ENCODE results near the gene BIRC5.
"Not testable (repeated sequence)": the region's sequence is repeated elsewhere in the genome, so short reads cannot be mapped to it uniquely, and the experiment has no call there.

Gene BIRC5

DNA sequence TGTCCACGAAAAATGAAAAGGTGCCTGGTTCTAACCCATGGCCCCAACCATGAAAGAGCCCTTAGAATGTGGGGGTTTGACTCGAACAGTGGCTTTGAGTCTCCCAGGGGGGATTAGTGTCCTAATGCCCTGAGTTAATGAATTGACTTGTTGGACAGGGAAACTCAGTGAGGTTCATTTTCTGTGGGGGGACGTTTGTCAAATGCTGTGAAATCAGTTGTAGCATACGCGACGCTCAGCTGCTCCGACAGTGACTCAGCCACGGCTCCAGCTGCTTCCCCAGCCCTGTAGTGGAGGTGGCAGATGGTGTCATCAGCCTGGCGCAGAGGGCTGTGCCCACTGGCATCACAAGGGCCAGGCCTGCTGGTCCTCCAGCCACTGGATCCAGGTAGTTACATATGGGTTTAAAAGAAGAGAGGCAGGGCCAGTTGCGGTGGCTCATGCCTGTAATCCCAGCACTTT is 13.4 kb downstream of the BIRC5 start:
- H3K27ac Mint-ChIP-seq, result no peak overlapping the region
- DNase-seq (ENCODE audit: low spot score in 2 of 2) (no peak), ATAC-seq (no peak)
- H3K36me3 Mint-ChIP-seq, result peaks cover 22% of the 10 kb centered on the region
- no peaks in the 10 kb centered on the region for H3K9me3 Mint-ChIP-seq
- H3K4me1 Mint-ChIP-seq, result peaks cover 6% of the 10 kb centered on the region
- H3K4me3 Mint-ChIP-seq, result no peak overlapping the region

DNA sequence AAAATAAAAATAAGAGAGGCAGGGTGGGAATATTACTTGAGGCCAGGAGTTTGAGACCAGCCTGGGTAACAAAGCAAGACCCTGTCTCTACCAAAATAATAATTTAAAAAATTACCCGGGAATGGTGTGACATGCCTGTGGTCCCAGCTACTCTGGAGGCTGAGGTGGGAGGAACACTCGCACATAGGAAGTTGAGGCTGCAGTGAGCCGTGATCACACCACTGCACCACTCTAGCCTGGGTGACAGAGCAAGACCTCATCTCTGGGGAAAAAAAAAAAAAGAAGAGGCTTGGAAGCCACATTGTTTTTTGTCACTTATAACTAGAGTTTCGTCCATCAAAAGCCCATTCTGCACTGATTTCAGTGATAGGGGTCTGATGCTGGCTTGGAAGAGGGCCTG is 14.1 kb downstream of the BIRC5 start:
- H3K27ac Mint-ChIP-seq, result no peak overlapping the region
- peaks cover 22% of the 10 kb centered on the region for H3K36me3 Mint-ChIP-seq
- H3K4me1 Mint-ChIP-seq, result peaks cover 6% of the 10 kb centered on the region
- H3K9me3 Mint-ChIP-seq, result no peaks in the 10 kb centered on the region
- ATAC-seq, result no peak
- DNase-seq (ENCODE audit: low spot score in 2 of 2), result no peak
- H3K4me3 Mint-ChIP-seq, result no peak overlapping the region

GRCh38 chr17:78230252-78230962 is 16.4 kb downstream of the BIRC5 start:
- no peak for DNase-seq (ENCODE audit: low spot score in 2 of 2)
- Mint-ChIP-seq H3K4me3 (no peak overlapping the region), H3K36me3 (no peaks in the 10 kb centered on the region), H3K9me3 (no peaks in the 10 kb centered on the region), H3K4me1 (peaks cover 6% of the 10 kb centered on the region), H3K27ac (no peak overlapping the region)
- no peak for ATAC-seq

DNA sequence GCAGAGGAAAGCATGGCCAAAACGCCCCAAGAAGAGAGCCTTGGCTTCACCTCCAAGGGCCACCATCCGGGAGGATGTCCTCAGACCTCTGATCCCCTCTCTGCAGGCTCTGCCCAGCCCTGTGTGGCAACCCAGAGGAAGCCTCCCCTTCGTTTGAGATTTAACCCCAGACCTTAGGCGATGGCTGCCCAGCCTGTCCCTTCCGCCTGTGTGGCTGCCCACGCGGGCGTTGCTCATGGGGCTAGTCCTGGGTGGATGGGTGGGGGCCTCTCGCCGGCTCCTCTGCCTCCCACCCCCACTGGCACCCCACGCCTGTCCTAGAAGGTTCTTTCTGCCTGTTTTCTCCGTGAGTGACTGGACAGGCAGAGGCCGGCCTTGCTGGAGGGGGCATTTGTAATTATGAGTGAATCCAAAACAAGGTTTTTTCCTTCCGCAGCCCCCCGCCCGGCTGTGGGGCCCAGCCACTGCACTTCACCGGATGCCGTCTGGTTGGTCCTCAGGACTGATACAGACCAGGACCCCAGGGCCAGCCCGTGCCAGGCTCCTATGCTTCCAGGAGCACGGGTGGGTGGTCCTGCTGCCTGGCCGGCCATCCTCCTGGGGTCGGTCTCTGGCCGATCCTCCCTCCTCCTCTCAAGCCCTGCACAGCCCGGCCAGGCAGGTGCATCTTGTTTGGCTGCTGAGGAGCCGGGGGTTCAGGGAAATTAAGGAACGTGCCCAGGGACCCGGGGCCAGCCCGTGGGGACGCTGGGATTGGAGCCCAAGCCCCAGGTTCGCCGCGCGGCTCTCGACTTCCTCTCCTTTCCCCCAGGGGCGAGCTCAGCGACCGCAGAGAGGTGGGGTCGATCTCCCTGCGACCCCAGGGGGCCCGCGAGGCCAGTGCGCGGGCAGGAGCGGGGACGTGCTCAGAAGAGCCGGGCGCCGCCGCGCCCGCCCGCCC is 17.2 kb downstream of the BIRC5 start, which contains the start of gene TMEM235:
TSS of gene TMEM235 (plus strand) at position 636 of the 940 bp plus-strand sequence. CDS start 393 bp downstream, outside the sequence.
- H3K36me3 Mint-ChIP-seq, result no peaks in the 10 kb centered on the region
- ATAC-seq, result no peak
- H3K9me3 Mint-ChIP-seq, result no peaks in the 10 kb centered on the region
- H3K4me3 Mint-ChIP-seq, result no peak within 1 kb of the TSS
- no peak for DNase-seq (ENCODE audit: low spot score in 2 of 2)
- peaks cover 6% of the 10 kb centered on the region for H3K4me1 Mint-ChIP-seq
- H3K27ac Mint-ChIP-seq, result no peak within 1 kb of the TSS

DNA sequence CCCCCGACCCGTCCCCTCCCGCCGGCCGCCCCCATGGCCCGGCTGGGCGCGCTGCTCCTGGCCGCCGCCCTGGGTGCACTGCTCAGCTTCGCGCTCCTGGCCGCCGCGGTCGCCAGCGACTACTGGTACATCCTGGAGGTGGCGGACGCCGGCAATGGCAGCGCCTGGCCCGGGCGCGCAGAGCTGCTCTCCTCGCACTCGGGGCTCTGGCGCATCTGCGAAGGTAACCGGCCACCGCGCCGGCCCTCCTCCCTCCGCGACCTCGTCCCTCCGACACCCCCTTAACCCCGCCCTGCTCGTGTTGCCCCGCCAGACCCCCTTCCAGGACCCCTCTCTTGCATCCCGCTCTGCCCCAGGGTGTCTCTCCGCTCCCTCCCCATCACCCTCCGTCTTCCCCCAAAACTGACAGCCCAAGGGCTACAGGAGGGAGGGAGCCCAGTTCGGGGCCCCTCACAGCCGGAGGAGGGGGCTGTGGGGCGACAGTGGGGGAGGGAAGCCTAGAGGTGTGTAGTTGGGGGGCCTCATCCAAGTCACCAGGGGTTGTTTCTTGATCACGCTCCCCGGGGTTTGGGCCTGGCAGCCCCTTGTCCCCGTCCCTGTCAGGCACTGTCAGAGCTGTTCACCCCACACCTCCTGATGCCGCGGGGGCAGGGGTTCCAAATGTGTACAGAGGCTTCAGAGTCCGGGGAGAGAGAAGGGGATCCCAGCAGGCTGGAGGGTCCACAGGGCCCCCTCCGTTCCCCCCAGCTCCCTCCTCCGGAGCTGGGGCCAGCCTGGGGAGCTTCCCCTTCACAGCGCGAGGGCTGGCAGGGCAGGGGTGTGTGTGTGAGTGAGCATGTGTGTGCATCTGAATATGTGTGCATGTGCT is 18.2 kb downstream of the BIRC5 start:
- Mint-ChIP-seq H3K36me3 (no peaks in the 10 kb centered on the region), H3K4me1 (peaks cover 6% of the 10 kb centered on the region), H3K9me3 (no peaks in the 10 kb centered on the region), H3K27ac (no peak overlapping the region), H3K4me3 (no peak overlapping the region)
- DNase-seq (ENCODE audit: low spot score in 2 of 2) (no peak), ATAC-seq (peak; percentile 65)

- H3K4me3 Mint-ChIP-seq, result no peak overlapping the region
- no peak overlapping the region for H3K27ac Mint-ChIP-seq
- ATAC-seq, result no peak
- H3K9me3 Mint-ChIP-seq, result no peaks in the 10 kb centered on the region
- no peaks in the 10 kb centered on the region for H3K36me3 Mint-ChIP-seq
- DNase-seq (ENCODE audit: low spot score in 2 of 2), result no peak
- peaks cover 6% of the 10 kb centered on the region for H3K4me1 Mint-ChIP-seq
Measured at GRCh38 chr17:78232859-78233173, 18.8 kb downstream of the BIRC5 start.

GRCh38 chr17:78233678-78234077 is 19.6 kb downstream of the BIRC5 start:
- H3K4me1 Mint-ChIP-seq, result peaks cover 6% of the 10 kb centered on the region
- no peak overlapping the region for H3K27ac Mint-ChIP-seq
- no peaks in the 10 kb centered on the region for H3K36me3 Mint-ChIP-seq
- ATAC-seq (no peak), DNase-seq (ENCODE audit: low spot score in 2 of 2) (no peak)
- H3K9me3 Mint-ChIP-seq, result no peaks in the 10 kb centered on the region
- no peak overlapping the region for H3K4me3 Mint-ChIP-seq

GRCh38 chr17:78234261-78234865 is 20.3 kb downstream of the BIRC5 start:
- no peak overlapping the region for H3K27ac Mint-ChIP-seq

GRCh38 chr17:78235022-78235421 is 21.0 kb downstream of the BIRC5 start:
- DNase-seq (ENCODE audit: low spot score in 2 of 2); H3K4me1 Mint-ChIP-seq; ATAC-seq: not testable (repeated sequence)

More at GRCh38 chr17:78234261-78234865, 20.3 kb downstream of the BIRC5 start:
- Mint-ChIP-seq H3K36me3 (no peaks in the 10 kb centered on the region), H3K4me1 (peaks cover 6% of the 10 kb centered on the region), H3K9me3 (no peaks in the 10 kb centered on the region), H3K4me3 (no peak overlapping the region)
- DNase-seq (ENCODE audit: low spot score in 2 of 2) (no peak), ATAC-seq (no peak)

DNA sequence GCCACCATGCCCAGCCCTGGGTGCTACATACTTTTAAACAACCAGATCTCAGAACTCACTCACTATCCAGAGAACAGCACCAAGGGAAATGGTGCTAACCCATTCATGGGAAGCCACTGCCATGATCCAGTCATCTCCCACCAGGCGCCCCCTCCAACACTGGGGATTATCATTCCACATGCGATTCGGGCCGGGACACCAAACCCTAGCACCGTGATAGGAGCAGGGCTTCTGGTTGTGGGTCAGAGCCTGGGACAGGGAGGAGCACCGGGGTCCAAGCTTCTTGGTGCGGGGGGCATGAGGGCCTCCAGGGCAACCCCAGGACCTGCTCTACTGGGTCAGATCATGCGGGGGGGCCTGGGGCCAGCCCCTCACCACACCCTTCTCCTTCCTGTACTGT is 21.8 kb downstream of the BIRC5 start:
- peaks cover 6% of the 10 kb centered on the region for H3K4me1 Mint-ChIP-seq
- DNase-seq (ENCODE audit: low spot score in 2 of 2) (no peak), ATAC-seq (no peak)
- H3K27ac Mint-ChIP-seq, result no peak overlapping the region
- H3K36me3 Mint-ChIP-seq, result no peaks in the 10 kb centered on the region
- H3K9me3 Mint-ChIP-seq, result no peaks in the 10 kb centered on the region
- H3K4me3 Mint-ChIP-seq, result no peak overlapping the region

More at GRCh38 chr17:78235022-78235421, 21.0 kb downstream of the BIRC5 start:
- H3K9me3 Mint-ChIP-seq, H3K27ac Mint-ChIP-seq, H3K36me3 Mint-ChIP-seq, H3K4me3 Mint-ChIP-seq: not testable (repeated sequence)

GRCh38 chr17:78236362-78237127 is 22.5 kb downstream of the BIRC5 start:
- ATAC-seq, result no peak
- peaks cover 10% of the 10 kb centered on the region for H3K4me1 Mint-ChIP-seq

GRCh38 chr17:78237401-78238012 is 23.5 kb downstream of the BIRC5 start:
- Mint-ChIP-seq H3K4me3 (no peak overlapping the region), H3K27ac (no peak overlapping the region)
- no peak for ATAC-seq

More at GRCh38 chr17:78236362-78237127, 22.5 kb downstream of the BIRC5 start:
- no peak overlapping the region for H3K4me3 Mint-ChIP-seq
- H3K36me3 Mint-ChIP-seq, result no peaks in the 10 kb centered on the region
- H3K9me3 Mint-ChIP-seq, result no peaks in the 10 kb centered on the region
- H3K27ac Mint-ChIP-seq, result no peak overlapping the region
- no peak for DNase-seq (ENCODE audit: low spot score in 2 of 2)

DNA sequence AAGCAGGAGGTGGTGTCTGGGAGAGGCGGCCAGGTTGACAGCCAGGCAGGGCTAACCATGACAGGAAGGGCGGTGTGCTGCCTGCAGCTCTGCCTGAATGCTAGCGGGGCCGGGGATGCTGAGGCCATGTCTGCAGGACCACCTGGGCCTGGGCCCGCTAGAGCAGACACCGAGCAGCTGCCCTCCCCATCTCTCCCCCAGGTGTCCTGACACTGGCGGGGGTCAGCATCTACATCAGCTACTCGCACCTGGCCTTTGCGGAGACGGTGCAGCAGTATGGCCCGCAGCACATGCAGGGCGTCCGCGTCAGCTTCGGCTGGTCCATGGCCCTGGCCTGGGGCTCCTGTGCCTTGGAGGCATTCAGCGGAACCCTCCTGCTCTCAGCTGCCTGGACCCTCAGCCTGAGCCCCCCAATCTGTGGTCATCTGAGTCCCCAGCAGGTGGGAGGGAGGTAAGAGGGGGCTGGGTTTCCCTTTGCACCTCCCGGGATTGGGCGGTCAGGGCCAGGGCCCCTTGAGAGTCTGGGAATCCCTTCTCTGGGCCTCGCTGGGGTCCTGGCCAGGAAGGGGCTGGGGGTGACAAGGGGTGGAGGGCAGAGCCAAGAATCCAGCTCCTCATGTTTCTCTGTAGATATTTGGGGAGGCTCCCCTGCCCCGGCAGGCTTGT is 24.9 kb downstream of the BIRC5 start:
- ATAC-seq (no peak), DNase-seq (ENCODE audit: low spot score in 2 of 2) (no peak)
- Mint-ChIP-seq H3K4me1 (peaks cover 22% of the 10 kb centered on the region), H3K9me3 (no peaks in the 10 kb centered on the region), H3K36me3 (no peaks in the 10 kb centered on the region), H3K4me3 (no peak overlapping the region), H3K27ac (no peak overlapping the region)

More at GRCh38 chr17:78237401-78238012, 23.5 kb downstream of the BIRC5 start:
- H3K4me1 Mint-ChIP-seq, result peaks cover 14% of the 10 kb centered on the region
- no peaks in the 10 kb centered on the region for H3K36me3 Mint-ChIP-seq
- DNase-seq (ENCODE audit: low spot score in 2 of 2), result no peak
- H3K9me3 Mint-ChIP-seq, result no peaks in the 10 kb centered on the region

Measured in stimulated activated effector memory CD8-positive, alpha-beta T cell treated with anti-CD3 and anti-CD28 coated beads, Interleukin-12 subunit alpha, Interleukin-12 subunit beta, amount 100 ng/mL, for 72 hours (primary cell).